Upper lobe of right lung (tissue), 1 donor: ENCODE measurements around the gene TENT4B. TPM values are rescaled to one million over a fixed set of nuclear protein-coding genes. Genes with fewer than 3 reads are reported as not detected.

Experiments used
- ATAC-seq: fragments of 200-7000 bp; cut with Tn5 transposase; one replicate; pipeline ENCODE4 v1.9.1; 2020; ENCODE audit warnings: mild to moderate bottlenecking, moderate library complexity
- DNase-seq: peaks from one replicate; pipeline ENCODE4 v3.0.0-alpha.2; 2020
- H3K27ac ChIP-seq: fragments of 200-600 bp; one replicate; pipeline ENCODE4 v1.8.0; 2022
- H3K27me3 ChIP-seq: fragments of 200-600 bp; one replicate; pipeline ENCODE4 v1.8.0; 2022; ENCODE audit warnings: mild to moderate bottlenecking
- H3K36me3 ChIP-seq: fragments of 200-600 bp; one replicate; pipeline ENCODE4 v1.8.0; 2022
- H3K4me1 ChIP-seq: fragments of 200-600 bp; one replicate; pipeline ENCODE4 v1.8.0; 2022
- H3K4me3 ChIP-seq: fragments of 200-600 bp; one replicate; pipeline ENCODE4 v1.8.0; 2022; ENCODE audit warnings: mild to moderate bottlenecking
- H3K9me3 ChIP-seq: fragments of 200-600 bp; one replicate; pipeline ENCODE4 v1.8.0; 2022
- CTCF ChIP-seq: fragments of 200-600 bp; IDR thresholded peaks from one replicate; pipeline ENCODE4 v1.8.0; 2022; ENCODE audit warnings: antibody characterized with exemption
- intact Hi-C: fragments of 100-400 bp; cut with DNase I; formaldehyde crosslinking; loops from one replicate; pipeline ENCODE4 v1.11.0; 2022
- total RNA-seq: library from RNA; stranded (reverse); fragmentation: NEBNext Ultra II Directional; extraction: Animal tissue kit (Norgen Biotek cat#: 25700); gene quantifications from one replicate; pipeline ENCODE4 v1.2.1, GENCODE V29; 2021
- donor health status: DM: no; HTN: yes; CAD: no; lungs with severe emphysema.

Gene TENT4B
- total RNA-seq, 1 donor from 2014 or later = 13.3 TPM

GRCh38 chr16:50207652-50208051 lies 54.5 kb downstream of the TENT4B start:
- DNase-seq (no peak), ATAC-seq (peak; percentile 32)
- Histone ChIP-seq H3K4me1 (peaks cover 43% of the 10 kb centered on the region), H3K27me3 (no peaks in the 10 kb centered on the region), H3K27ac (no peak overlapping the region), H3K9me3 (no peaks in the 10 kb centered on the region), H3K36me3 (peaks cover 8% of the 10 kb centered on the region), H3K4me3 (no peak overlapping the region)
- intact Hi-C loops = no loop called here
- TF ChIP-seq CTCF = no peak

GRCh38 chr16:50208460-50208931 lies 55.4 kb downstream of the TENT4B start:
- Histone ChIP-seq H3K27me3 (no peaks in the 10 kb centered on the region), H3K9me3 (no peaks in the 10 kb centered on the region), H3K4me3 (no peak overlapping the region), H3K4me1 (peaks cover 35% of the 10 kb centered on the region), H3K27ac (no peak overlapping the region), H3K36me3 (peaks cover 15% of the 10 kb centered on the region)
- no peak for TF ChIP-seq CTCF
- DNase-seq (no peak), ATAC-seq (no peak)
- intact Hi-C loops = no loop called here

GRCh38 chr16:50209546-50210265 lies 56.6 kb downstream of the TENT4B start:
- no peak for TF ChIP-seq CTCF
- DNase-seq = no peak

GRCh38 chr16:50210266-50211038 lies 57.3 kb downstream of the TENT4B start:
- Histone ChIP-seq H3K4me3 (no peak overlapping the region), H3K4me1 (peaks cover 33% of the 10 kb centered on the region), H3K36me3 (peaks cover 28% of the 10 kb centered on the region), H3K9me3 (no peaks in the 10 kb centered on the region), H3K27me3 (no peaks in the 10 kb centered on the region), H3K27ac (no peak overlapping the region)
- peak; percentile 61 for TF ChIP-seq CTCF
- intact Hi-C loops = no loop called here
- DNase-seq = peak; percentile 85
- peak; percentile 95 for ATAC-seq

More at GRCh38 chr16:50209546-50210265, 56.6 kb downstream of the TENT4B start:
- Histone ChIP-seq H3K4me1 (peaks cover 33% of the 10 kb centered on the region), H3K27me3 (no peaks in the 10 kb centered on the region), H3K27ac (no peak overlapping the region), H3K36me3 (peaks cover 20% of the 10 kb centered on the region), H3K9me3 (no peaks in the 10 kb centered on the region), H3K4me3 (no peak overlapping the region)
- intact Hi-C loops = no loop called here
- peak; percentile 41 for ATAC-seq

GRCh38 chr16:50213939-50214519 lies 60.9 kb downstream of the TENT4B start:
- Histone ChIP-seq H3K9me3 (no peaks in the 10 kb centered on the region), H3K27ac (no peak overlapping the region), H3K27me3 (no peaks in the 10 kb centered on the region), H3K4me3 (no peak overlapping the region), H3K36me3 (peaks cover 63% of the 10 kb centered on the region), H3K4me1 (peaks cover 20% of the 10 kb centered on the region)
- intact Hi-C loops = no loop called here
- peak; percentile 89 for TF ChIP-seq CTCF
- DNase-seq (no peak), ATAC-seq (peak; percentile 58)
